ENCODE data around the gene VAMP8.

- TF ChIP-seq, protein P1, sequence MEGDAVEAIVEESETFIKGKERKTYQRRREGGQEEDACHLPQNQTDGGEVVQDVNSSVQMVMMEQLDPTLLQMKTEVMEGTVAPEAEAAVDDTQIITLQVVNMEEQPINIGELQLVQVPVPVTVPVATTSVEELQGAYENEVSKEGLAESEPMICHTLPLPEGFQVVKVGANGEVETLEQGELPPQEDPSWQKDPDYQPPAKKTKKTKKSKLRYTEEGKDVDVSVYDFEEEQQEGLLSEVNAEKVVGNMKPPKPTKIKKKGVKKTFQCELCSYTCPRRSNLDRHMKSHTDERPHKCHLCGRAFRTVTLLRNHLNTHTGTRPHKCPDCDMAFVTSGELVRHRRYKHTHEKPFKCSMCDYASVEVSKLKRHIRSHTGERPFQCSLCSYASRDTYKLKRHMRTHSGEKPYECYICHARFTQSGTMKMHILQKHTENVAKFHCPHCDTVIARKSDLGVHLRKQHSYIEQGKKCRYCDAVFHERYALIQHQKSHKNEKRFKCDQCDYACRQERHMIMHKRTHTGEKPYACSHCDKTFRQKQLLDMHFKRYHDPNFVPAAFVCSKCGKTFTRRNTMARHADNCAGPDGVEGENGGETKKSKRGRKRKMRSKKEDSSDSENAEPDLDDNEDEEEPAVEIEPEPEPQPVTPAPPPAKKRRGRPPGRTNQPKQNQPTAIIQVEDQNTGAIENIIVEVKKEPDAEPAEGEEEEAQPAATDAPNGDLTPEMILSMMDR (IDR thresholded peaks at IDR 0.05; ENCODE audit: low read depth, low read length, poor library complexity, severe bottlenecking), result no peak
- TF ChIP-seq EZH2phosphoT487 (IDR thresholded peaks at IDR 0.05; ENCODE audit: borderline replicate concordance, low read length), result no peak
Measured at GRCh38 chr2:85607268-85608215, 30.2 kb downstream of the VAMP8 start.

All from DOHH2 (cell line).